Hepatocyte (in vitro differentiated cells): ENCODE measurements around the gene ITPK1.

Experiments
- EZH2 ChIP-seq: fragments of 200-600 bp; sonication (generic); IDR thresholded peaks from 2 replicates; pipeline ENCODE4 v1.6.1; 2016; ENCODE audit warnings: antibody characterized with exemption, mild to moderate bottlenecking, borderline replicate concordance
- TF ChIP-seq, protein P1 (sequence below): fragments of 200-600 bp; sonication (generic); IDR thresholded peaks from 2 replicates; pipeline ENCODE4 v1.5.1; 2016; ENCODE audit warnings: antibody characterized with exemption, mild to moderate bottlenecking; ENCODE audit not compliant: poor library complexity

DNA sequence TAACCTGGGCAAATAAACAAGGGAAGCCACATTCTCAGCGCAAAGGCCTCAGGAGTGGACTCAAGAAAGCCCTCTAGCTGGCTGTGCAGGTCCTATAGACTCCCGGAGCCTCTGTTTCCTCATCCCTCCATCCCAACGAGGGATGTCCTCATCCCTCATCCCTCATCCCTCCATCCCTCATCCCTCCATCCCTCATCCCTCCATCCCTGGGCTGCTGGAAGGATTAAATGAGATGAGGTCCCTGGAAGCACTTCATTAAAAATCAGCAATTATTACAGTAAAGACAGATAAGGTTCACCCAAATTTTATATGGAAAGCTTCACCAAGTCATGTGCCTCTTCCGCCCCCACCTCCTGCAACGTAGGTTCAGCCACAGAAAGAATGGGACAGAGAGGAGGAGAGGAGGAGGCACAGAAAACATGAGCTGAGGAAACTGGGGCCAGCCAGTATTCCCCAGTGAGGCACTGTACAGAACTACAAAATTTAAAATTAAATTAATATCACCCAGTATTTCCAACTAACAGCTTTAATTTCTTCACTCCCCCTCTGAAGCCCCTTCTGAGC is 4.8 kb downstream of the ITPK1 start:
- TF ChIP-seq, protein P1, sequence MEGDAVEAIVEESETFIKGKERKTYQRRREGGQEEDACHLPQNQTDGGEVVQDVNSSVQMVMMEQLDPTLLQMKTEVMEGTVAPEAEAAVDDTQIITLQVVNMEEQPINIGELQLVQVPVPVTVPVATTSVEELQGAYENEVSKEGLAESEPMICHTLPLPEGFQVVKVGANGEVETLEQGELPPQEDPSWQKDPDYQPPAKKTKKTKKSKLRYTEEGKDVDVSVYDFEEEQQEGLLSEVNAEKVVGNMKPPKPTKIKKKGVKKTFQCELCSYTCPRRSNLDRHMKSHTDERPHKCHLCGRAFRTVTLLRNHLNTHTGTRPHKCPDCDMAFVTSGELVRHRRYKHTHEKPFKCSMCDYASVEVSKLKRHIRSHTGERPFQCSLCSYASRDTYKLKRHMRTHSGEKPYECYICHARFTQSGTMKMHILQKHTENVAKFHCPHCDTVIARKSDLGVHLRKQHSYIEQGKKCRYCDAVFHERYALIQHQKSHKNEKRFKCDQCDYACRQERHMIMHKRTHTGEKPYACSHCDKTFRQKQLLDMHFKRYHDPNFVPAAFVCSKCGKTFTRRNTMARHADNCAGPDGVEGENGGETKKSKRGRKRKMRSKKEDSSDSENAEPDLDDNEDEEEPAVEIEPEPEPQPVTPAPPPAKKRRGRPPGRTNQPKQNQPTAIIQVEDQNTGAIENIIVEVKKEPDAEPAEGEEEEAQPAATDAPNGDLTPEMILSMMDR = no peak
- TF ChIP-seq EZH2 = no peak
